ENCODE data around the gene SZT2. TPM values are rescaled to one million over a fixed set of nuclear protein-coding genes. Genes with fewer than 3 reads are reported as not detected.

SZT2 gene
- polyA plus RNA-seq, 3 donors, result 21.4 to 34.7 (median 33.0) TPM

DNA sequence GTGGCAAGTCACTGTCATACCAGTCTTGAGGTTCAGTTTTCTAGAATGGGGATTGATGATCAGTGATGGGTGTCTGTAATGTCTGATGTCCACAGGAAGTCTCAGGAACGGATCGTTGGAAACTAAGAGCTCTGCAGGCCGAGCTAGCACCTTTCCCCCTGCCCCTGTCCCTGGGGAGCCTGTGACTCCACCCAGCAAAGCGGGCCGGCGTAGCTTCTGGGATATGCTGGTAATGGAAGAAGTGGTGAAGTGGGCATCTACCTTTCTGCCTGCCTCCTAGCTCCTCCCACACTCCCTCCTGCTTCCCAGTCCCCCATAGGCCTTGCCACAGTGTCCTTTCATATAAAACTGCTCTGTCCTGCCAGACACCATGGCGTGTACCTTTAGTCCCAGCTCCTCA lies 50.7 kb downstream of the SZT2 start:
- no peak for DNase-seq

DNA sequence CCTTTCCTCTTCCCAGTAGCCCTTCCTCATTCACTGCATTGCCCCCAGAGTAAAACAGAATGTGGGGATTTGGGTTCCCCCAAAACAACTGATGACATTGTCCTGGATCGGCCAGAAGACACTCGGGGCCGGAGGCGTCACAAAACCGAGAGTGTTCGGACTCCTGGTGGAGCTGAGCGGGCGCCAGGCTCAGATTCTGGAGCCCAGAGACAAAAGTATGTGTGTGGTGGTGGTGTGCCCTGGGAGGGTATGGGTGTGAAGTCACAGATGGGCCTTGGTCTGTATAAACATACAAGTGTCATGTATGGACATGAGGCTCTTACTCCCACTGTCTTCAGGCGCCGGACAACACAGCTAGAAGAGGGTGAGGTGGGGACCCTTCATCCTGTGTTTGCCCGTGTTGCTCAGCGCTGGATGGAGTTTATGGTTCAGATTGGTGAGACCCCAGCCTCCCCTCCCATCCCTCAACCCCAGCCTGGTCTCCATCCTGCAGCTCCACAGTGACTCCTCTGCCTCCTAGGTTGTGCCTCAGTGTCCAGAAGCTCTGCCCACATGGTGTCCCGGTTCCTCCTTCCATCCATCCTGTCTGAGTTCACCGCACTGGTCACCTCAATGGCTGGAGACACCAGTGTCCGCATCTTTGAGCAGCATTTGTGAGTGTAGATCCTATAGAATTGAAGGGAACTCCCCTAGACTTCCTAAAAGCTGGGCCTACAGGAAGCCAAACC lies 51.6 kb downstream of the SZT2 start:
- DNase-seq, result no peak

DNA sequence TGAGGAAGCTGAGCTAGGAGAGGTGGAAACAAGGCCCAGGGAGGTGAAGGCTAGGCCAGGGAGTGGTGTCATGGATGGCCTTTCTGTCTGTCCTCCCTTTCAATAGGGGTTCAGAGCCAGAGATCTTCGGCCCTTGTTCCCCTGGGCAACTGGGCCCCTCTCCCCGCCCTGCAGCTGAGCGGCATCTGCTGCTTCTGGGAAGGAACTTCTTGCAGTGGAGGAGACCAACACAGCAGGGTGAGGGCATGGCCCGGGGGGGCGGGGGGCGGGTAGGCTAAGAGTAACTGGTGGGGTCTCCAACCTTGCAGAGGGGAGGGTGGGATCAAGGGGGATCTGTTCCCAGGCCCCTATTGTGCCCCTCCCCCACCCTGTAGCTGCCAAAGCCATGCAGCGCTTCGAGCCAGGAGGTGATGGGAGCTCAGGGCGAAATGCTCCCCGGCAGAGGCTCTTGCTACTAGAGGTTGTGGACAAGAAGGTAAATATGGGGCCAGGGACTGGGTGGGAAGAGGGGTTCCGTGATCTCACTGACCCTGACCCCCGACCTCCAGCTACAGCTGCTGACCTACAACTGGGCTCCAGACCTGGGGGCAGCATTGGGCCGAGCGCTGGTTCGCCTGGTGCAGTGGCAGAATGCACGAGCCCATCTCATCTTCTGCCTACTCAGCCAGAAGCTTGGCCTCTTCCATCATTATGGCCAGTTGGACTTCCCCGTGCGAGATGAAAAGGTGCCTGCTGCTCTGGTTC lies 52.4 kb downstream of the SZT2 start:
- DNase-seq, result no peak

DNA sequence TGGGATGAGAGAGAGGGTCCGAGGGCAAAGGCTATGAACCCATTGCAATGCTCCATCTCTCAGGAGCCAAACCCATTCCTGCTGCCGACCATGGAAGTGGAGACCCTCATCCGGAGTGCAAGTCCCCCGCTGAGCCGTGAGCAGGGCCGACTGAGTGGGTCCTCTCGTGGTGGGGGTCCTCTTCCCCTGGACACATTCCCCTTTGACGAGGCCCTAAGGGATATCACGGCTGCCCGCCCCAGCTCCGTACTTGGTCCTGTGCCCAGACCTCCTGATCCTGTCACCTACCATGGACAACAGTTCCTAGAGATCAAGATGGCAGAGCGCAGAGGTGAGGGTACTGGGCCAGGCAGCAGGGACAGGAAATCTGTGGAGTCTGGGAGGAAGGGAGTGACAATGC lies 53.1 kb downstream of the SZT2 start:
- DNase-seq, result no peak

DNA sequence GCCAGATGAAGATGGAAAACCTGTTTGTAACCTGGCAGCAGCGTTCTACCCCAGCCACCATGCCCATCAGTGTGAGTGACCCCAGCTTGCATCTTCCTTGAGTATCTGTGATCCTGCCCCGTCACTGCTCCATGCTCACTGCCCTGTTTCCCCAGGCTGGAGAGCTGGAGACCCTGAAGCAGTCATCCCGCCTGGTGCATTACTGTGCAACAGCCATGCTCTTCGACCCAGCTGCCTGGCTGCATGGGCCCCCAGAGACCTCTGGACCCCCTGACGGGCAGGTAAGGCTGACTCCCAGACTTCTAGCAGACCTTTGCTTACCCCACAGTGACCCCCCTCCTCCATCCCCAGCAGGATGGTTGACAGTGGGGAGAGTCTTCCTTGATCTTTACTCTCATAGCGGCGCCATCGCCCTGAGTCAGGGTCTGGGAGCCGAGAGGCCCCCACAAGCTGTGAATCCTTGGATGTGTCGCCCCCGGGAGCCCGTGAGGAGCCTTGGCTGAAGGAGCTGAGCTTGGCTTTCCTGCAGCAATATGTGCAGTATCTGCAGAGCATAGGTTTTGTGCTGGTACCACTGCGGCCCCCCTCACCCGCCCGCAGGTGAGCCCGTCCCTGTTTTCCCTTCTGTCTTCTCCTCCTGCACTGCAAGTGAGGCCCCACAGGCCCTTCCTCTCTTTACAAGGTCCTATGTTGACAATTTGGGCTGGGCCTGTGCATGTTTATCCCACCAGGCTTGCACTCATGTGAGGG lies 53.7 kb downstream of the SZT2 start:
- no peak for DNase-seq

DNA sequence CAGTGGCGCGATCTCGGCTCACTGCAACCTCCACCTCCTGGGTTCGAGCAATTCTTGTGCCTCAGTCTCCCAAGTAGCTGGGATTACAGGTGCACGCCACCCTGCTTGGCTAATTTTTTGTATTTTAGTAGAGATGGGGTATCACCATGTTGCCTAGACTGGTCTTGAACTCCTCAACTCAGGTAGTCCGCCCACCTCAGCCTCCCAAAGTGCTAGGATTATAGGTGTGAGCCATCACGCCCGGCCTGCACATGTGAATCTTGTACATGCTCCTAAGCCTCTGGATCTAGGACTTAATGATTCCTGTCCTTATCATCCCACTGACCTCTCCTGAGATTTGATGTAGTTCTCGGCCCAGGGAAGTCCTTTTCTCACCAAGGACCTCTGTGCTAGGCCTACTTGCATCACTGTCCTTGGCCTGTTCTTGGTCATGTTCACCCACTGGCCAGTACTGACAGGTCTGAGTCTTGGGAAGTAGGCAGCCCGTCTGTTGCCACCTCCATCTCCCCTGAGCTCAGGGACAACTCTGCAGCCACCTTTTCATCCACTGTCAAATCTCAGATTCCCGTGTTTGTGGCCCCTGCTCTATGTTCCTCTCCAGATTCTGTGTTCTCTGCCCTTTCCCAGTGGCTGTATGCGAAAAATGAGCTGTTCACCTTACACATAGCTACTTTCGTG lies 54.6 kb downstream of the SZT2 start:
- DNase-seq, result no peak

DNA sequence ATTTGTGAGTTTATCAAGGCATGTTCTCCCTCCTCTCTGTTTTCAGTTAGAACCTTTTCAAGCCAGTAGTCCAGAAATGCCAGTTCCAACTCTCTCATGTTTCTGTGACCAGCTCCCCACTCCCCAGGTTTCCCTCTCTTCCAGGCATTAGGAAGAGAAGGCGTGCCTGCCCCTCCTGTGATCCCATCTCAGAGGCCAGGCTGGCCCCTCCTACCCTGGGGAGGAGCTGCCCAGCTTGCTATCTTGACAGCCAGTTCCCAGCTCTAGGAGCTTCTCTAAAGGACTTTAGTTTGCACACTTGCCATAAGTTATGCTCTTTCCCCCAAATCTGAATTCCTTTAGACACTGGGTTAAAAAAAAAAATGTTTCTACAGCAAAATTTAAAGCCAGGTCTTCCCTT lies 55.1 kb downstream of the SZT2 start:
- DNase-seq, result no peak

DNA sequence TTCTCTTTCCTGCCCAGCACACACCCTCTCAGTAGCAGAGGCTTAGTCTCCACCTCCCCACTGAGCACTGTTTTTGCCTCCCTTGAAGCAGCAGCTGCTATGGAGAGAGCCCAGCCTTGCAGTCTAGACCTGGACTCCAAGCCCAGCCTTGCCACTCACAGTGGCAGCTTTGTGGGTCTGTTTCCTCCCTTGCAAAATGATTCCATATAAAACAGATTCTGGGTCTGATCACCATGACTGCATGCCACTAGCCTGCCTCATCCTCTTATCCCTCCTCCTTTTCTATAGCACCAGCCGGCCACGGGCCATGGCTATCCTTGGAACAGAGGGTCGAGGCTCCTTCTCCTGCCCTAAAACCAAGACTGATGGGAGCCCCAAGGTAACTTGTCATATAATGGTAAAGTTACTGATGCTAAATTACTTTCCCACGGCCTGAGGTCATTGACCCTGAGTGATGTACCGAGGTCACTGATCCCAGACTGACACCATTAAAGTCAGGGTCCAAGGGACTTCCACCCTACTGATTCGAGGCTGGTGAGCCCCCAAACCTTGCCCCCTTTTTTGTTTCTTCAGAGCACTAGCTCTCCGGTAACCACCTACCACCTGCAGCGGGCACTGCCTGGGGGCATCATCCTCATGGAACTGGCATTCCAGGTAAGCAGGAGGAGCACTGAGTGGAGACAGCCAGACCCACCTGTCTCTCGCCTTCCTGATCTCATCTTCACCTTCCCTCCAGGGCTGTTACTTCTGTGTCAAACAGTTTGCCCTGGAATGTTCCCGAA lies 56.1 kb downstream of the SZT2 start:
- no peak for DNase-seq

DNA sequence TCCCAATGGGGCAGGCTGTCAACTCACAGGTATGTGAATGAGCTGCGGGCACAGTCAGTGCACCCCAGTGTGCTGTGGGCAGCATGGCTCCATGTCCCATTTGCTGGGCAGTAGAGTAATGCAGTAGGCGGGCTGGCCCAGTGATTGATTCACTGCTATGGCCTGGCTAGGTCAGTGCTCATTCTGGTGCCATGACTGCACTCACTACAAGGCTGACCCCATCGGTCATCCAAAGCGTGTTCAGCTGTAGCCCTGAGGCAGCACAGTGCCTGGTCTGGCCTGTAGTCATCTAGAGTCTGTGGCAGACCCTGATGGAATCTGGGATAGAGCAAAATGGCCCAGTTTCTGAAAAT lies 56.7 kb downstream of the SZT2 start:
- DNase-seq, result no peak

DNA sequence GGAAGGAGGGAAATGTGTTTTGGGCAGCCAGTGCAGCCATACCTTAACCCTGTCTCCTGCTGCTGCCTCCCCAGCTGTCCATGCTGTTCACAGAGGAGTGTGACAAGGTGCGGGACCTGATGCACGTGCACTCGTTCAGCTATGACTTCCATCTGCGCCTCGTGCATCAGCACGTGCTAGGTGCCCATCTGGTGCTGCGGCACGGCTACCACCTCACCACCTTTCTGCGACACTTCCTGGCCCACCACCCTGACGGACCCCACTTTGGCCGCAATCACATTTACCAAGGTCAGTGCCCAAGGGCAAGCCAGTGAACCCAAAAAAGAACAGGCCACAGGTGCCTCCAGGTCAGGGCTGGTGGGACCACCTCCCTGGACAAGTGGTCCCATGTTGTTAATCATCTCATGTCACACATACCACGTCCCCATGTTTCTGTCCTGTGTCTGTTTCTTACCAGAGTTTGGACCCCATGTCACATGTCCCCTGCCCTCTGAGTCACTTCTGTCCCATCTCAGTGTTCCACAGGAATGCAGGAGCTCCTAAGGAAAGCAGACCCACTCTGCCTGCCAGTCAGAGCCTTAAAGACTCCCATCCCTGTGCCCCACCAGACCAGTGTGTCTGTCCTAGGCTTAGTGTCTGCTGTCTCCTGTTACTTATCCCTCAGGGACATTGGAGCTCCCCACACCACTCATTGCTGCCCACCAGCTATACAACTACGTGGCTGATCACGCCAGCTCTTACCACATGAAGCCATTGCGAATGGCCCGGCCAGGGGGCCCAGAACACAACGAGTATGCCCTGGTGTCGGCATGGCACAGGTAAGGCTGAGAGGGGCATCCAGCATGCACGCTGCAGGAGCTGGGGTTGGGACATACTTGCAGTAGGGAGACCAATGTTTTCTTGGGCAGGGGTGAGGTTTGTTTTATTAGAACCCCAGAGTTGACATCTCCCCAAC lies 57.5 kb downstream of the SZT2 start:
- no peak for DNase-seq

DNA sequence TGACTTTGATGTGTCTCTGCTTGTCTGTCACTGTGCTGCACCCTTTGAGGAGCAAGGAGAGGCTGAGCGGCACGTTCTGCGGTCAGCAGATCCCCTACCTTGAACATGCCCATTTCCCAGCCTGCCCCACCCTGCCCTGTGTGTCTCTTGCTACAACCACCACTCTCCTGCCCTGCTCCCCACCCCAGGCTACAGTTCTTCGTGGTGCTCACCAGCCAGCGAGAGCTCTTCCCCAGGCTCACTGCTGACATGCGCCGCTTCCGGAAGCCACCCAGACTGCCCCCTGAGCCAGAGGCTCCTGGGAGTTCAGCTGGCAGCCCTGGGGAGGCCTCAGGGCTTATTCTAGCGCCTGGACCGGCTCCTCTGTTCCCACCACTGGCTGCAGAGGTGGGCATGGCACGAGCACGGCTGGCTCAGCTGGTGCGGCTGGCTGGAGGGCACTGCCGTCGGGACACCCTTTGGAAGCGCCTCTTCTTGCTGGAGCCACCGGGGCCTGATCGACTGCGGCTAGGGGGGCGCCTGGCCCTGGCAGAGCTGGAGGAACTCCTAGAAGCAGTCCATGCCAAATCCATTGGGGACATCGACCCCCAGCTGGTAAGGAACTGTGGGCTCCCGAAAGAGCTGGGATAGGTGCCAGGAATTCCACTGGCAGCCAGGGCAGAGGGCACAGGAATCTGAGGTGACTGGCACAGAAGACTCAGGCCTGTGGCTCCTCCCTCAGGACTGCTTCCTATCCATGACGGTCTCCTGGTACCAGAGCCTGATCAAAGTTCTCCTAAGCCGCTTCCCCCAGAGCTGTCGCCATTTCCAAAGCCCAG lies 58.4 kb downstream of the SZT2 start:
- DNase-seq, result no peak

DNA sequence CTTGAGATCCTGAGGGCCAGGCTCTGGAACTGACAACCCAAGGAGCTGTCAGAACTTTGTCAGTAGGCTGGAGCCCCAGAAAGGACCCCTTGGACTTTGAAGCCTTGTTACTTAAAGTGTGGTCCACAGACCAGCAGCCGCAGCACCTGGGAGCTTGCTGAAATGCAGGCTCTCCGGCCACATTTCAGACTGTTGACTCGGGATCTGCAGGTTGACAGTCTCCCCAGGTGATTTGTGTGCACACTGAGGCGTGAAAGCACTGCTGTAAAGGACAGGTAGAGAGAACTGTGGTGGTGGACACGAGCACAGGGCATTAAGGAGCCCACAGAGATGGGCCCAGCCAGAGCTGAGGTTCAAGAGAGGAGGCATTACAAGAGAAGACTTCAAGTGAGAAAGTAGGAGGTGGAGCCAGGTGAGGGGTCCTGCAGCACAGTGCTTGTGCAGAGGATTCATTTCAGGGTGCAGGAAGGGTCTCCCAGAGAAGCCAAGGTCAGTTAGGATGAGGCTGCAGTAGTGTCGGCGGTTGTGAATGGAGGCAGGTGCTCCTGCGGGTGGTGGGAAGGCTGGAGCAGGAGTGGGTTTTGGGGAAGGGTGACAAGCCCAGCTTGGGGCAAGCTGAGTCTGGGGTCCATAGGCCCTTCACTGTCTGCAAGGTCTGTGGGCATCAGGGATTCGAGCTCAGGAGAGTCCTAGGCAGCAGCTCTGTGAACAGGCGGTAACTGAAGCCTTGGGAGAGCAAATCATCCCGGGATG lies 59.4 kb downstream of the SZT2 start:
- DNase-seq, result no peak

DNA sequence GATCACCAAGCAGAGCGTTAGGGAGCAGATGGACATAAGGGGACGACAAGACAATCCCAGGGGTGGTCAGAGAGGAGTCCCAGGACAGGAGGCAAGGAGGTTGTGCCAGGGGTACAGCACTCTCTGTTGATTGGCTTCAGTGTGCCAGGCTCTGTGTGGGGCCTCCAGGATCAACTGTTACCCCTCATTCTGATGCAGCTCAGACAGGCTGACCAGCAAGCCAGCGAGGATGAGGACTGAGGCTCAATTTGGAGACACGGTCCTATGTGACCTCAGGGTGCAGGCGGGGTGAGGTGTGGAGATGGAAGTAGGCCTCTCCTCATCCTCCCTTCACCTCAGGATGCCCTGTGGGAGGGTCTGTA lies 60.0 kb downstream of the SZT2 start:
- no peak for DNase-seq

DNA sequence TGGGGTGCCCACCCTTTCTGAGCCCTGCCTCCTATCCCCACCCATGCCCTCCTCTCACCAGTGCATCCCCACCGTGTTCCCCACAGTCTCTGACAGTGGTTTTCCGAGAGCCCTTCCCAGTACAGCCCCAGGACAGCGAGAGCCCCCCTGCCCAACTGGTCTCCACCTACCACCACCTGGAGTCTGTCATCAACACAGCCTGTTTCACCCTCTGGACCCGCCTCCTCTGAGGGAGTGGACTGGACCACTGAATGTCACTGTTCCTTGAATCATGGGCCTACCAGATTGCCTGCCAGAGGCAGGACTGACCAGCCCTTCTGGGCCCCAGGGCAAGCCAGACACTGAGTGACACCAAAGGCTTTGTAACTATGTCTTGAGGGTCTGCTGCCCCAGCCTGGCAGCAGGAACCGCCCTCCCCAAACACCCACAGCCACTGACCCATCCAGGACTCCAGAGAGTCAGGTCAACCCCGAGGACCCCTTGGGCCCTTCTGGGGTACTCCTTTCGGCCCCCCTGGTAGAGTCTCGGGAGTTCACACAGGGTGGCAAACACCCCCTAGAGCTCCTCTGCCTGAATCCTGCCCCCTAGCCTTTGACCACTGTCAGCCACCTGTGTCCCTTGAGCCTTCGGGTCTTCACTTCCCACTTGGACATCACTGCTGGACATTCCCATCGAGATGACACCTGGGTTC lies 60.7 kb downstream of the SZT2 start:
- DNase-seq, result no peak

DNA sequence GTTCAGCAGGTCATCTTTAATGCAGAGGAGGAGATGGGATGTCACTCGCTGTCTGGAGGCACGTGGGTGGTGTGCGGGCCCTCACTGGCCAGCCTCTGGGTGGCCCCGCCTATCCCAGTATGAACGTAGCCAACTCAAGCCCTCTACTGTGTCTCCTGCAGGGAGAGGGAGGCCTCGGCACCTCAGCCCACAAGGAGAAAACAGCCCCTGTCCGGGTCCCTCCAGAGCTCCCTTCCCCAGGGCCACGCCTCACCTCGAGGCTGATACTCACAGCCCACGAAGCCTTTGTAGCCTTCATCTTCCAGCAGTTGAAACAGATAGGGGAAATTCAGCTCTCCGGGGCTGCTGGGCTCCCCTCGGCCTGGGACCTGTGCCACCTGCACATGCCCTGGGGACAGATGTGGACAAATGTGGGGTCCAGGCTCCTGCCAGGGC lies 61.5 kb downstream of the SZT2 start:
- DNase-seq, result no peak

DNA sequence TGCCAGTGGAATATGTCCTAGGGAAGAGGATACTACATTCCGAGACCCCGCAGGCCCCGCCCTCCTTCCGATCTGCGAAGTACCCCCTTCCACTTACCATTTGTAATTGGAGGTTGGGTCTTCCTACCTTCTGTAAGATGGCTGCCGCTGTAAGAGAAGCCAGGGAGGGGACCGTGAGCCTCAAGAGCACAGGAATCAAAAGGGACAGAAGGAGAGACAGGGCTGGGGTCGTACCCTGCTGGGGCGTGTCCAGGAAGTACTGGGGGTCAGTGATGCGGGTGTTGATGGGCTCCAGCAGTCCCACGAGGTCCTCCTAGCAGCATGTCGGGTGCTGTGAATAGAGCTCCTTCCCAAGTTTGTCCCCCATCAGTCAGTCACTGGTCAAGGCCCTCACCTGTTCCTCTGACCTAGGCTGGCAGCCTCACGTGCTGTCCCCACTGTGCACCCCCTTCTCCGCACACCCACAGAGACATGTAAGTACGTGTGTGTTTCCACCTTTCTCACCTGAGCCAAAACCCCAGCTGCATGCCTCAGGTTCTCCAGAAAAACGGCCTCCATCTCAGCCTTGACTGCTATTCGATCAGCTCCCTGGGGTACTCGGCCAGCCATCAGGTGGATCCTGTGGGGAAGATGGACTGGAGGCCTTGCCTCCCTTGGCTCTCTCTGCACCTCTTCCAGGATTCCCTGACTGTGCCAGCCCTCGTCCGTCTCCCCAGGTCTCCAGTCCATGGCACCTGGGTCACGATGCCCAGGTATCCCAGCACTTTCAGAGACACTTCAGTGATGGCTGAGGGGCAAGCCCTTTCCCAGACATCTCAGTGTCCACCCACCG lies 62.2 kb downstream of the SZT2 start:
- no peak for DNase-seq

DNA sequence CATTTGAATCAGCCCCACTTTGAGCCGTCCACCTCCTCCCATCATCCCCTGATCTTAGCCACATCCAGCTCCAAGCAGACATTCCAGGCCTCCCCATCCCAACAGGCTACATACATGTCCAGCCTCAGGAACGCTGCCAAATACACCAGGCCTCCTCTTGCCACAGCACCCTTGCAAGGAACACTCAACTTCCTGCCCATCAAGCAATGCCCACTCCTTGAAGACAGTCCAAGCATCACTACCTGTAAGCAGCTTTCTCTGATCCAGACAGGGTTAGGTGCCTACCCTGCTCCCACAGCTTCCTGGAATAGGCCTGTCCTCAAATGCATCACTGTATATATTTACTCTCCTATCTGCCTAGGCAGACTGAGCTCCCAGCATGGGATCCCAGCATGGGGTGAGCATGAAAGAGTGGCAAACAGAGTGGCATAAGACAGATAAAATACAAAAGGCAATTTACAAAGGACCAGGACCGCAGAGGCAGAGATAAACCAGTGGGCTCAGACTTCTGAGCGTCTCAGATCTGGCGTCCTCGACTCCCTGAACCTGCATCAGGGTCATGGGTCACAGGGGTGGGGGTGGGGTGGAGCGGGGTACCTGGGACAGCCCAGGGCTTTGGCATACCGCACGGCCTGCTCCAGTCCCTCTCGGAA lies 63.2 kb downstream of the SZT2 start:
- DNase-seq, result no peak
